Omental fat pad (tissue), 4 donors: Measurements from ENCODE around the gene MFAP3. TPM values are rescaled to one million over a fixed set of nuclear protein-coding genes. Genes with fewer than 3 reads are reported as not detected.

Experiments
- ATAC-seq: fragments of 150-250 bp; one replicate; pipeline ENCODE4 v1.9.1; 2016; ENCODE audit warnings: mild to moderate bottlenecking, moderate library complexity; ENCODE audit not compliant: low FRiP score
- DNase-seq: peaks from one replicate; pipeline ENCODE4 v3.0.0-alpha.2; 2019; ENCODE audit warnings: low spot score
- total RNA-seq, 4 donors: library from RNA; depleted of rRNA; stranded (reverse); fragments of >200 nt; gene quantifications; one replicate each; pipeline ENCODE4 v1.1.0, GENCODE V29; 2016
- TF ChIP-seq, protein P1 (sequence below), 3 donors: fragments of 450-650 bp; IDR thresholded peaks; one replicate each; pipeline ENCODE4 v1.5.1; 2016 to 2017; ENCODE audit warnings: antibody characterized with exemption in 3 of 3, mild to moderate bottlenecking in 3 of 3, moderate library complexity in 2 of 3

MFAP3 gene
- total RNA-seq, 4 donors from 2014 or later, result 33.1 to 99.6 (median 43.1) TPM

DNA sequence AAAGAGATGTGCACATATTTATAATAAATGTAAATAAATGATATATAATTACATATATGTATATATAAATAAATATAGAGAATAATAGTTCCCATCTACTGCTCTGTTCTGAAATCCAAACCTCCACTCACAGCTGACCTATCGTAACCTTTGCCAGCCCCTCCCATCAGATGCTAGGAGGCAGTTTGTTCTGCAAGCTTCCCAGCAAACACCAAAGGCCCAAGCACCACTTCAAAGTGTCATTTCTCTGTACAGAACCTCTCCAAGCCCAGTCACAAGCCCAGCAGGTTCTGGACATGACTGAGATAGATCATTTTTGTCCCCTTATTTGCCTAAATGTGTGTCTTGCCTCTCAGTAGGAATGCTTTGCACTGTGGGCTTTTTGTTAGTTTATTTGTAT lies 62.4 kb downstream of the MFAP3 start:
- ATAC-seq (no peak), DNase-seq (no peak)
- TF ChIP-seq, protein P1, sequence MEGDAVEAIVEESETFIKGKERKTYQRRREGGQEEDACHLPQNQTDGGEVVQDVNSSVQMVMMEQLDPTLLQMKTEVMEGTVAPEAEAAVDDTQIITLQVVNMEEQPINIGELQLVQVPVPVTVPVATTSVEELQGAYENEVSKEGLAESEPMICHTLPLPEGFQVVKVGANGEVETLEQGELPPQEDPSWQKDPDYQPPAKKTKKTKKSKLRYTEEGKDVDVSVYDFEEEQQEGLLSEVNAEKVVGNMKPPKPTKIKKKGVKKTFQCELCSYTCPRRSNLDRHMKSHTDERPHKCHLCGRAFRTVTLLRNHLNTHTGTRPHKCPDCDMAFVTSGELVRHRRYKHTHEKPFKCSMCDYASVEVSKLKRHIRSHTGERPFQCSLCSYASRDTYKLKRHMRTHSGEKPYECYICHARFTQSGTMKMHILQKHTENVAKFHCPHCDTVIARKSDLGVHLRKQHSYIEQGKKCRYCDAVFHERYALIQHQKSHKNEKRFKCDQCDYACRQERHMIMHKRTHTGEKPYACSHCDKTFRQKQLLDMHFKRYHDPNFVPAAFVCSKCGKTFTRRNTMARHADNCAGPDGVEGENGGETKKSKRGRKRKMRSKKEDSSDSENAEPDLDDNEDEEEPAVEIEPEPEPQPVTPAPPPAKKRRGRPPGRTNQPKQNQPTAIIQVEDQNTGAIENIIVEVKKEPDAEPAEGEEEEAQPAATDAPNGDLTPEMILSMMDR (IDR thresholded peaks at IDR 0.05), result no peak

DNA sequence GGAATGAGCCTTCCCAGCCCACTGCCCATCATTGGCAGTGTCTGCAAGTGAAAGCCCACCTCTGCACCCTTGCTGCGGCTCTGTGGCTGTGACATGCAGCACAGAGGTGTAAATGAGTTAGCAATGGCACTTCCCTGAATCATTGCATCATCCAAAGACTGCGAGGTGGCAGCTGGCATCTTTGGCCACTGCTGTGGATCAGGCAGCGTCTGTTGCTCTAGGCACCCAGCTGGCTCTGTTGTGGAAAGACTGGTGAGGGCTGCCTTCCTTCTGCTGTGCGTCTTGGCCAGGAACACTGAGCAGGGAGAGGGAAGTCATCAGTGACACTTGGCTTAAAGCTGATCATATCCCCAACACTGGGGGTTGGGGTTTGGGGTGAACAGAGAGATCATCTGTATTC lies 64.5 kb downstream of the MFAP3 start:
- TF ChIP-seq, protein P1 (IDR thresholded peaks at IDR 0.05), result no peak
- DNase-seq (no peak), ATAC-seq (no peak)

Other genes with a start within 250 kb of the MFAP3 start
- gene FAM114A2, start 57 bp upstream of the MFAP3 start, total RNA-seq, result 10 to 100 TPM; 13.2 to 21.1 (median 17.8) TPM
- 10 to 100 TPM; 21.3 to 49.7 (median 27.2) TPM for gene GALNT10, start 151.8 kb downstream of the MFAP3 start, total RNA-seq